Panc1 (cell line): ENCODE data around the gene VSIG2. TPM values are rescaled to one million over a fixed set of nuclear protein-coding genes. Genes with fewer than 3 reads are reported as not detected.

ENCODE experiments used
- ATAC-seq: fragments of 200-7000 bp; cut with Tn5 transposase; 2 replicates; pipeline ENCODE4 v1.9.1; 2020; ENCODE audit warnings: mild to moderate bottlenecking, moderate library complexity
- BruUV-seq: library from RNA; stranded (reverse); fragments of 400-500 nt; replicated peaks from 2 replicates; lab custom pipeline; 2021; lab: Mats Ljungman, UMichigan
- CTCF ChIA-PET: fragments of 300-600 bp; sonication (Branson Sonifier 250); formaldehyde crosslinking; loops from one replicate; lab custom pipeline; 2022; ENCODE audit warnings: antibody characterized with exemption; lab: Charles Lee
- POLR2A ChIA-PET: fragments of 300-600 bp; sonication (Branson Sonifier 250); formaldehyde crosslinking; loops from one replicate; lab custom pipeline; 2022; ENCODE audit warnings: antibody characterized with exemption; lab: Charles Lee
- DNase-seq: peaks from one replicate; pipeline ENCODE4 v3.0.0-alpha.2; 2010; ENCODE audit warnings: low read depth, low spot score
- H3K27ac ChIP-seq: 2 replicates; pipeline ENCODE4 v1.5.1; 2011; ENCODE audit warnings: mild to moderate bottlenecking, low read length, inconsistent platforms
- H3K27me3 ChIP-seq: fragments of 200-500 bp; sonication (Bioruptor generic); 2 replicates; pipeline ENCODE4 v1.6.0; 2014; ENCODE audit warnings: low read length, inconsistent platforms; ENCODE audit not compliant: control insufficient read depth, insufficient read depth
- H3K36me3 ChIP-seq: fragments of 200-500 bp; sonication (Bioruptor generic); 2 replicates; pipeline ENCODE4 v1.5.1; 2014; ENCODE audit warnings: inconsistent platforms, mild to moderate bottlenecking, low read length, moderate library complexity; ENCODE audit not compliant: control insufficient read depth, insufficient read depth
- H3K4me1 ChIP-seq: 2 replicates; pipeline ENCODE4 v1.5.1; 2011; ENCODE audit warnings: inconsistent platforms, mild to moderate bottlenecking, low read length, moderate library complexity; ENCODE audit not compliant: control insufficient read depth, insufficient read depth
- H3K4me3 ChIP-seq, 2 experiments: 2 replicates each; pipeline ENCODE4 v1.5.1; 2011 to 2012; ENCODE audit warnings: low read depth in 2 of 2, low read length in 2 of 2, mild to moderate bottlenecking in 2 of 2, inconsistent platforms in 1 of 2, moderate library complexity in 1 of 2
- H3K9me3 ChIP-seq: fragments of 200-500 bp; sonication (Bioruptor generic); 2 replicates; pipeline ENCODE4 v1.5.1; 2014; ENCODE audit warnings: low read depth, mild to moderate bottlenecking, inconsistent platforms, low read length, moderate library complexity; ENCODE audit not compliant: control insufficient read depth, insufficient read depth
- POLR2AphosphoS5 ChIP-seq: IDR thresholded peaks from 2 replicates; pipeline ENCODE4 v1.6.1; 2012; ENCODE audit warnings: mild to moderate bottlenecking, low read depth, low read length, moderate library complexity
- SIN3A ChIP-seq: IDR thresholded peaks from 2 replicates; pipeline ENCODE4 v1.6.1; 2012; ENCODE audit warnings: low read depth, mild to moderate bottlenecking, low read length, moderate library complexity, borderline replicate concordance; ENCODE audit not compliant: insufficient read depth
- TCF7L2 ChIP-seq: IDR thresholded peaks from 2 replicates; pipeline ENCODE4 v1.6.1; 2011; ENCODE audit warnings: mild to moderate bottlenecking, low read depth, low read length, inconsistent platforms
- in situ Hi-C: cut with HindIII; loops from 2 replicates; pipeline ENCODE4 v1.10.0; 2016; ENCODE audit warnings: low sequenced_read_pairs, low pct_unique_long_range_greater_than_20kb
- intact Hi-C: fragments of 100-400 bp; cut with micrococcal nuclease; formaldehyde crosslinking; loops from one replicate; pipeline ENCODE4 v1.10.0; 2022; ENCODE audit not compliant: unreplicated experiment
- total RNA-seq: library from RNA; stranded (reverse); gene quantifications from one replicate; pipeline ENCODE4 v1.2.1, GENCODE V29; 2021; ENCODE audit not compliant: unreplicated experiment
- TF ChIP-seq, protein P1 (sequence below): fragments of 450-650 bp; IDR thresholded peaks from 2 replicates; pipeline ENCODE4 v1.5.1; 2017; ENCODE audit warnings: mild to moderate bottlenecking
- TF ChIP-seq, protein P2 (sequence below), 2 experiments: IDR thresholded peaks; 2 replicates each; pipeline ENCODE4 v1.6.1; 2011 to 2012; ENCODE audit warnings: low read depth in 2 of 2, control low read depth in 1 of 2, low read length in 1 of 2, mild to moderate bottlenecking in 1 of 2, moderate library complexity in 1 of 2; ENCODE audit not compliant: insufficient read depth in 1 of 2

Gene VSIG2
- total RNA-seq, 1 experiment from 2014 or later: not detected

GRCh38 chr11:124756033-124756752, 4.1 kb upstream of the VSIG2 start:
- in situ Hi-C loops (no loop called here), intact Hi-C loops (no loop called here)
- Histone ChIP-seq H3K4me3 (no peak overlapping the region), H3K36me3 (no peaks in the 10 kb centered on the region), H3K27ac (no peak overlapping the region), H3K4me1 (0 out of 2 replicates have a peak, but pooled peaks cover 4% of the 10 kb centered on the region), H3K9me3 (no peaks in the 10 kb centered on the region), H3K27me3 (no peaks in the 10 kb centered on the region)
- ChIA-PET CTCF (no interaction called here), POLR2A (no interaction called here)
- BruUV-seq: no TSS peak
- DNase-seq (no peak), ATAC-seq (no peak)
- TF ChIP-seq TCF7L2 (no peak), SIN3A (no peak), POLR2AphosphoS5 (no peak)
- TF ChIP-seq, protein P1, sequence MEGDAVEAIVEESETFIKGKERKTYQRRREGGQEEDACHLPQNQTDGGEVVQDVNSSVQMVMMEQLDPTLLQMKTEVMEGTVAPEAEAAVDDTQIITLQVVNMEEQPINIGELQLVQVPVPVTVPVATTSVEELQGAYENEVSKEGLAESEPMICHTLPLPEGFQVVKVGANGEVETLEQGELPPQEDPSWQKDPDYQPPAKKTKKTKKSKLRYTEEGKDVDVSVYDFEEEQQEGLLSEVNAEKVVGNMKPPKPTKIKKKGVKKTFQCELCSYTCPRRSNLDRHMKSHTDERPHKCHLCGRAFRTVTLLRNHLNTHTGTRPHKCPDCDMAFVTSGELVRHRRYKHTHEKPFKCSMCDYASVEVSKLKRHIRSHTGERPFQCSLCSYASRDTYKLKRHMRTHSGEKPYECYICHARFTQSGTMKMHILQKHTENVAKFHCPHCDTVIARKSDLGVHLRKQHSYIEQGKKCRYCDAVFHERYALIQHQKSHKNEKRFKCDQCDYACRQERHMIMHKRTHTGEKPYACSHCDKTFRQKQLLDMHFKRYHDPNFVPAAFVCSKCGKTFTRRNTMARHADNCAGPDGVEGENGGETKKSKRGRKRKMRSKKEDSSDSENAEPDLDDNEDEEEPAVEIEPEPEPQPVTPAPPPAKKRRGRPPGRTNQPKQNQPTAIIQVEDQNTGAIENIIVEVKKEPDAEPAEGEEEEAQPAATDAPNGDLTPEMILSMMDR: no peak
- TF ChIP-seq, protein P2, sequence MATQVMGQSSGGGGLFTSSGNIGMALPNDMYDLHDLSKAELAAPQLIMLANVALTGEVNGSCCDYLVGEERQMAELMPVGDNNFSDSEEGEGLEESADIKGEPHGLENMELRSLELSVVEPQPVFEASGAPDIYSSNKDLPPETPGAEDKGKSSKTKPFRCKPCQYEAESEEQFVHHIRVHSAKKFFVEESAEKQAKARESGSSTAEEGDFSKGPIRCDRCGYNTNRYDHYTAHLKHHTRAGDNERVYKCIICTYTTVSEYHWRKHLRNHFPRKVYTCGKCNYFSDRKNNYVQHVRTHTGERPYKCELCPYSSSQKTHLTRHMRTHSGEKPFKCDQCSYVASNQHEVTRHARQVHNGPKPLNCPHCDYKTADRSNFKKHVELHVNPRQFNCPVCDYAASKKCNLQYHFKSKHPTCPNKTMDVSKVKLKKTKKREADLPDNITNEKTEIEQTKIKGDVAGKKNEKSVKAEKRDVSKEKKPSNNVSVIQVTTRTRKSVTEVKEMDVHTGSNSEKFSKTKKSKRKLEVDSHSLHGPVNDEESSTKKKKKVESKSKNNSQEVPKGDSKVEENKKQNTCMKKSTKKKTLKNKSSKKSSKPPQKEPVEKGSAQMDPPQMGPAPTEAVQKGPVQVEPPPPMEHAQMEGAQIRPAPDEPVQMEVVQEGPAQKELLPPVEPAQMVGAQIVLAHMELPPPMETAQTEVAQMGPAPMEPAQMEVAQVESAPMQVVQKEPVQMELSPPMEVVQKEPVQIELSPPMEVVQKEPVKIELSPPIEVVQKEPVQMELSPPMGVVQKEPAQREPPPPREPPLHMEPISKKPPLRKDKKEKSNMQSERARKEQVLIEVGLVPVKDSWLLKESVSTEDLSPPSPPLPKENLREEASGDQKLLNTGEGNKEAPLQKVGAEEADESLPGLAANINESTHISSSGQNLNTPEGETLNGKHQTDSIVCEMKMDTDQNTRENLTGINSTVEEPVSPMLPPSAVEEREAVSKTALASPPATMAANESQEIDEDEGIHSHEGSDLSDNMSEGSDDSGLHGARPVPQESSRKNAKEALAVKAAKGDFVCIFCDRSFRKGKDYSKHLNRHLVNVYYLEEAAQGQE (IDR thresholded peaks at IDR 0.05; ENCODE audit: insufficient read depth in 1 of 2, low read depth in 2 of 2, low read length in 1 of 2): no peak

DNA sequence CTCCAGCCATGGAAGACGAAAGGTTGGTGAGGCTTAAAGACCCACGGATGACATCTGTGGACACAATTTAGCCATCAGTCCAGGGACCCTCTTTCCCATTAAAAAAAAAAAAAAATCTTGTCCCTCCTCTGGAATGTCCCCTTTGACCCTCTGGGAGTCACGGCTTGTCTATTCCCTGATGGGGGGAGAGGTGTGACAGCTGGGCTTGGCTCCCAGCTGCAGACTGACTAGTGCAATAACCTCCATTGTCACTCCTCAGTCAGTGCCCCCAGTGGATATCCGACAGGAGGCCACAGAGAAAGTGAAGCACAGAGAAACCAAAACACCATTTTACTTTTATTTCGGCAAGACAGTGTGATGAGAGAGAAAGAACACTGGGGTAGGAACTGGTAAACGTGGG, 2.7 kb upstream of the VSIG2 start:
- intact Hi-C loops: no loop called here
- no peak for ATAC-seq
- H3K27me3 ChIP-seq: no peaks in the 10 kb centered on the region
- H3K27ac ChIP-seq: no peak overlapping the region
- H3K36me3 ChIP-seq: no peaks in the 10 kb centered on the region
- POLR2A ChIA-PET: no interaction called here
- CTCF ChIA-PET: no interaction called here
- 0 out of 2 replicates have a peak, but pooled peaks cover 4% of the 10 kb centered on the region for H3K4me1 ChIP-seq
- in situ Hi-C loops: no loop called here
- TF ChIP-seq POLR2AphosphoS5 (no peak), SIN3A (no peak), TCF7L2 (no peak)
- TF ChIP-seq, protein P2 (IDR thresholded peaks at IDR 0.05; ENCODE audit: insufficient read depth in 1 of 2, low read depth in 2 of 2, low read length in 1 of 2): no peak
- TF ChIP-seq, protein P1: no peak
- BruUV-seq: no TSS peak
- no peak overlapping the region for H3K4me3 ChIP-seq
- DNase-seq: no peak
- H3K9me3 ChIP-seq: no peaks in the 10 kb centered on the region
